GM21737 (cell line): ENCODE measurements around the gene CAMK1D.
"Not testable (repeated sequence)": the region's sequence is repeated elsewhere in the genome, so short reads cannot be mapped to it uniquely, and the experiment has no call there.

Experiments used
- ATAC-seq: cut with Tn5 transposase; IDR thresholded peaks from one replicate; pipeline ENCODE4 v1.9.1; 2021; ENCODE audit warnings: mild to moderate bottlenecking, moderate library complexity; ENCODE audit not compliant: unreplicated experiment

The CAMK1D gene

DNA sequence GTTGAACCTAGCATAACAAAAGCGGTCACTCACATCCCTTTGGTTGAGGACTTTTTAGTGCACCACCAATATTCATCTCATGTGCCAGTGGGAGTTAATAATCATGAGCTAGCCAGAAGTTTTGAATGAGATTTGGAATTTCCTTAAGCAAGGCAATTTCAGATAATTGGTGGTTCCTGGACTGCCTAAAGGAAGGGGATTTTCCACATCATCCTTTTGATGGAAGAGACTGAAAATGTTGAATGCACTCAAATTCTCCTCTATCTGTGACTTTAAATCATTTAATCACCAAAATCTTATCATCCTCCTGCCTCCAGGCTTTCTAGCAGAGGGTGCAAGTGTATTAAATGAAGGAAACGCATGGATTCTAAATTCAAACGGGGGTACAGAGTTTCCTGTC is 391.5 kb downstream of the CAMK1D start:
- ATAC-seq: no peak

DNA sequence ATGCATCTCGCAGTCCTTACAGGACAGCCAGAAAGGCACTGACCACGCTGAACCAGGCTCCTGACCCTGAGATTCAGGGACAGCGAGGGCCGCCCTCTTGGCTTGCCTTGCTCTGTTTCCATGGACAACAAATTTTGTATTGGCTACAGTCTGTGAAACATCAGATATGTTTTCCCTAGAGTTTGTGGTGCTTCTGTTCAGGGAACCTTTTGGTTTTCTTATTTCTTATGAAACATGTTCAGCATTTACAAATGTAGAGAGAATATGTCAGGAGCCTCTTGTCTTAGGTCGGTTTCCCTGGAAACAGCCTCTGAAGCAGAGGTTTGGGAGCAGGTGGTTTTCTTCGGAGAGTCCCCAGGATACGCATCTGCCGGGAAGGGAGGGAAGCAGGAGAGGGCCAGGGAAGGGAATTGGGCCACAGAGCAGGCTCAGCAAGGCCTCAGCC is 392.0 kb downstream of the CAMK1D start:
- ATAC-seq: no peak

DNA sequence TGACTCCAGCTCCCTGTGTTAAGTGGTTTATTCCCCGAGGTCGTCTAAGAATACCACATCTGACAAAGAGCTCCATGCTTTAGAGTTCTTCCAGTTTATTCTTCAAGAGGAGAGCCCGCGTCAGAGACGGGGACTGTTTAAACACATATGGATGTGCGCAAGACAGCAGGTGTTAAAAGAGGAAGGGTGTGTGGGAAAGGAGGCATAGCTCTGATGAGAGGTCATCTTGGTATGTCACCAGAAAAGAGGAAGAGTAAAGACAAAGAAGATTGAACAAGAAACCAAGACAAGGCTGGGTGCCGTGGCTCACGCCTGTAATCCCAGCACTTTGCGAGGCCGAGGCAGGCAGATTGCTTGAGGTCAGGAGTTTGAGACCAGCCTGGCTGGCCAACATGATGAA is 393.4 kb downstream of the CAMK1D start:
- no peak for ATAC-seq

DNA sequence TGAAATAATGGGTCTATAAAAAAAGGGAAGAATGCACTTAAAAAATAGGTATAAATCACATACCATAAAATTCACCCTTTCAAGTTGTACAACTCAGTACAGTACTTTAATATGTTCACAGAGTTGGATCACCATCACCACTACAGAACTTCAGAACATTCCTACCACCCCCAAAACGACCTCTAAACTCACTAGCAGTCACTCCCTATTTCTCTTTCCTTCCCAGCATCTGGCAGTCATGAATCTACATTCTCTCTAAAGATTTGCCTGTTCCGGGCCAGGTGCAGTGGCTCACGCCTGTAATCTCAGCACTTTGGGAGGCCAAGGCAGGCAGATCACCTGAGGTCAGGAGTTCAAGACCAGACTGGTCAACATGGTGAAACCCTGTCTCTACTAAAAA is 394.1 kb downstream of the CAMK1D start:
- ATAC-seq: not testable (repeated sequence)

DNA sequence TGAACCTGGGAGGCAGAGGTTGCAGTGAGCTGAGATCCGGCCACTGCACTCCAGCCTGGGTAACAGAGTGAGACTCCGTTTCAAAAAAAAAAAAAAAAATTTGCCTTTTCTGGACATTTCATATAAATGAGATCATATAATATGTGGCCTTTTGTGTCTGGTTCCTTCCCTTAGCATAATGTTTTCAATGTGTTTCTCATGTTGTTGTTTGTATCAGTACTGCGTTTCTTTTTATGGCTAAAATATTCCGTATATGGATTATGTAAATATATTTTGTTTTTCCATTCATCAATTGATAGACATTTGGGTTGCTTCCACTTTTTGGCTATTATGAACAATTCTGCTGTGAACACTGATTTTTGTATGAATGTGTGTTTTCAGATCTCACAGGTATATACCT is 394.6 kb downstream of the CAMK1D start:
- no peak for ATAC-seq

DNA sequence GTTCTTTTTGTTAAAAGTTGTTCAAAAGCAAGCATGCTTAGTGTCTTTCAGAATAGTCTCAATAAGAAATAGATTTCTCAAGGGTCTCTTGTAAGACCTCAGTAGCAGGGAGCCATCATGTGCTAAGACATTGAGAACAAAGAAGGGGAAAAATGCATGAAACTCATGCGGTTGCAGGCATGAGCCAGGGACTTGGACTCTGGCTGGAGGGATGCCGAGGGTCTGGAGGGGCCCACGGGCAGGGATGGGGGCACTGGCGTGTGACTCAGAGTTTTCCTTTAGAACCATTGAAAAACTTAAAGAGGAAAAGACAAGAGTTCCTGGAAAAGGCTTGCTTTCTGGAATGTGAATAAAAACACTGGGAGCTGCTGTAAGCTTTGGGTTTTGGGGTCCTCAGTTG is 398.8 kb downstream of the CAMK1D start:
- ATAC-seq: no peak

GRCh38 chr10:12749760-12750478 is 400.6 kb downstream of the CAMK1D start:
- ATAC-seq: no peak

DNA sequence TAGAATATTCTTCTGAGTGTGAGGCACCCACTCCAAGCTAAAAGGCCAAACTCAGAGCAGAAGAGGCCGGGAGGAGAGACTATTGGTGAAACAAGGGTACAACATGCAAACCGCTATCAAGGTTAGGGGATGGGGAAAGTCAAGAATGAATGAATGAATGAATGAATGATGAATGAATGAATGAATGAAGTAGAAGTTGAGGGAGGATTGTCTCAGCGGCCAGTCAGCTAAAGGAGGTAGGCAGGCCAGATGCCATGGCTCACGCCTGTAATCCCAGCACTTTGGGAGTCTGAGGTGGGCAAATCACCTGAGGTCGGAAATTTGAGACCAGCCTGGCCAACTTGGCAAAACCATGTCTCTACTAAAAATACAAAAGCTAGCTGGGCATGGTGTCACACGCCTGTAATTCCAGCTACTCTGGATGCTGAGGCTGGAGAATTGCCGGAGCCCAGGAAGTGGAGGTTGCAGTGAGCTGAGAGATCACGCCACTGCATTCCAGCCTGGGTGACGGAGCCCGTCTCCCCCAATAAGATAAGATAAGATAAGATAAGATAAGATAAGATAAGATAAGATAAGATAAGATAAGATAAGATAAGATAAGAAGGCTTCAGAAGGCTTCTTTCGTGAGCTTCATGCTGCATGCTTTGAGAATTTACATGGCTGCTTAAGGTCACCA is 401.3 kb downstream of the CAMK1D start:
- ATAC-seq: no peak

GRCh38 chr10:12755075-12755474 is 405.7 kb downstream of the CAMK1D start:
- no peak for ATAC-seq

- no peak for ATAC-seq
Measured at GRCh38 chr10:12757351-12757750, 408.0 kb downstream of the CAMK1D start.

DNA sequence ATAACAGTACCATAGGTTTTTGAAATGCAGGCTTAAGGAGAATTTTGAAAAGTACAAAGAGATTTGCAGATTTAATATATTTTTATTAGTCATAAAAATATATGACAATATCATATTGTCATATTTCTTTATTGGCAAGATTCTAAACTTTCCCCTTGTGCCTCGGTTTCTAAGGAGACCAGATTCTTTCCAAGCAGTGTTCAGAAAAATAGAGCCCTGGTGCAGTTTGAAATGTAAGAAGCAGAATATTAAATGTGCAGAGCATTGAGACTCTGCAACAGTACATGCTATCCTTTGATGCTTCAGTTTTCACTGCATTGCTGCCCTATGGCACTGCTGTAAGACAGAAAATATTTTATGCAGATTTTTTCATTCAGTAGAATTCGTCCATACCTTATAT is 408.9 kb downstream of the CAMK1D start:
- no peak for ATAC-seq

GRCh38 chr10:12766223-12766622 is 416.9 kb downstream of the CAMK1D start:
- no peak for ATAC-seq

- ATAC-seq: no peak
Measured at GRCh38 chr10:12768156-12769100, 419.1 kb downstream of the CAMK1D start.

GRCh38 chr10:12769323-12770044 is 420.1 kb downstream of the CAMK1D start:
- ATAC-seq: no peak

- no peak for ATAC-seq
Measured at GRCh38 chr10:12771981-12772760, 422.8 kb downstream of the CAMK1D start.

DNA sequence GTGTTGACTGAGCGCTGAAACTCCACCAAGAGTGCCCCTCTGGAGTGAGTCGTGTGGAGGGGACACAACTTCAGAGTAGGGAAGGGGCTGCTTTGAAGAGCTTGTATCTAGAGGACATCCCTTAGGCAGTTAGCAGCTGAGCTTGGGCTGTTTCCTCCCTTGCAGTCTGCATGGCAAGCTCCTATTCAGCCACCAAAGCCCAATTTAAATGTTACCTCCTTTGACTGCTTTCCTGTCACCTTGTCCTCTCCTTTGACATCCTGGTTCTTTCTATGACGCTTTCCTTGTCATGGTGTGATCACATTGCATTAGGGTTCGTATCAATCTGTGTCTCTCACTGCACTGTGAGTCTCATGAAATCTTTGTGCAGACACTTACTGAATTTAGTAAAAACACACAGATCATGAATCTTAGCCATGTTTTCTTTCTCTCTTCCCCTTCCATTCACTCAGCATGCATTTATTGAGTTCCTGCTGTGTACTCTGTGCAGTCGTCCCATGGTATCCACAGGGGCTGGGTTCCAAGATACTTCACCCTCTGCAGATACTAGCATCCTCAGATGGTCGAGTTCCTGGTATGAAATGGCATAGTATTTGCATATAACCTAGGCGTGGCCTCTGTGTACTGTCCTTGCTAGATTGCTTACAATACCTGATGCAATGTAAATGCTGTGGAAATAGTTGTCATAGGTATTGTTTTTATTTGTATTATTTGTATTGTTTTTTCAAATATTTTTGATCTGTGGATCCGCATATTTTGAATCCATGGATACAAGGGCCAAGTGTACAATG is 423.6 kb downstream of the CAMK1D start:
- no peak for ATAC-seq

DNA sequence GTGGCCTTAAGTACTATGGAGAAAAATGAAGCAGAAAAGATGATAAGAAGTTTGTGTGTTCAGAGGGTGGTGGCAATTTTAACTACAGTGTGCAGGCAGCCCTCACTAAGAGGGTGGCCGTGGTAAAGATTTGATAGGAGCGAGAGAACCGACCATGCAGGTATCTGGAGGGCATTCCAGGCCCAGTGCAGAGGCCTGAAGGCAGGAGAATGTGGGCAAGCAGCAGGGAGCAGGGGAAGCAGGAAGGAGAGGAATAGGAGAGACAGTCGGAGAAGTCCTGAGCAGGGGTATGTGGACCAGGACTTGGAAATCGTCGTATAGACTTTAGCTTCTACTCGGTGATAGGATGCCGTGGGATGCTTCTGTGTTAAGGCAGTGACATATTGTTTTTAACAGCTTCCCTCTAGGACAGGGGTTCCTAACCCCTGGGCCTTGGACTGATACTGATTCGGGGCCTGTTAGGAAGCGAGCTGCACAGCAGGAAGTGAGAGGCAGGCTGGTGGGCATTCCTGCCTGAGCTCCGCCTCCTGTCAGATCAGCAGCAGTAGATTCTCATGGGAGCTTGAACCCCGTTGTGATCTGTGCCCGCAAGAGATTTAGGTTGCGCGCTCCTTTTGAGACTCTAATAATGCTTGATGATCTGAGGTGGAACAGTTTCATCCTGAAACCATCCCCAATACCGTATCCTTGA is 425.0 kb downstream of the CAMK1D start:
- ATAC-seq: no peak

DNA sequence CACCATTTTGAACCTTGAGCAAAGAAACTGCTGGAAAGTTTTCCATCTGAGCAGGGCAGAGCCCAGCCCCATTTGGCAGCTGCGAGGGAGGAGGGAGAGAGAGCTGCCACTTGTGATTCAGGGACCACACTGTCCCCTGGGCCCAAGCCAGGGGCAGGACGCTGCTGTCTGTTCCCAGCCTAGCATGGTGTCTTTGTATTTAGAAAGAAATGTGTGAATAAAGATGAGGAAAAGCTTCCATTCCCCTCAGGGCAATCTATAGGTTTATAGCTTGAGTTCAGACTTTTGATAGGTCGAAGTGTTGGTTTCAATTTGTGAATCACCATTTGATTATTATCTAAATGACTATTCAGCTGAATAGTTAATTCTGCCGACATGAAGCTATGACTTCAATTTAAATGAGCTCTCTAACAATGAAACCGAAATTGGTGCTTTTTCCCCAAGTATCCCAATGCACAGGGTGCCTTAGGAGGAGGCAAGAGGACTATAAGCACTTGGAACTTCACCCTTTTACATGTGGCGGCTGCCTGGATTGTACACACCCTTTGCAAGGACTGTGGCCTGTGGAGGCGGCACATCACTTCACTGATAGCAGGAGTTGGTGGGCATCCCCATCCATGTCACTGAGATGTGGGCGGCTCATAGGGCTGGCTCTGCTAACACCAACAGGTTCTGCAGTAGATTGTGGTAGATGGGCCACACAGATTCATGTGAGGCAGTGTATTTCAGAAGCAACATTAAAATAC is 428.7 kb downstream of the CAMK1D start:
- ATAC-seq: no peak
